MM.1S (cell line): ENCODE data around the gene INPP4A.

ENCODE experiments used
- DNase-seq: peaks from one replicate; pipeline ENCODE4 v3.0.0-alpha.2; 2015
- H2AFZ ChIP-seq: fragments of 300-600 bp; sonication (generic); 2 replicates; pipeline ENCODE4 v1.6.0; 2016; ENCODE audit warnings: antibody characterized with exemption, low read length
- H3F3A ChIP-seq: fragments of 300-600 bp; sonication (generic); 2 replicates; pipeline ENCODE4 v1.6.1; 2016; ENCODE audit warnings: mild to moderate bottlenecking, antibody characterized with exemption, low read length, moderate library complexity, mixed read lengths; ENCODE audit not compliant: insufficient read depth
- H3K27ac ChIP-seq: fragments of 300-600 bp; sonication (generic); 2 replicates; pipeline ENCODE4 v1.5.1; 2016; ENCODE audit warnings: mild to moderate bottlenecking, low read length
- H3K27me3 ChIP-seq: fragments of 300-600 bp; sonication (generic); replicated peaks from 2 replicates; pipeline ENCODE4 v1.6.0; 2016; ENCODE audit warnings: low read length; ENCODE audit not compliant: insufficient read depth
- H3K36me3 ChIP-seq: fragments of 300-600 bp; sonication (generic); replicated peaks from 2 replicates; pipeline ENCODE4 v1.6.1; 2016; ENCODE audit warnings: mild to moderate bottlenecking, low read length, mixed read lengths; ENCODE audit not compliant: insufficient read depth
- H3K4me1 ChIP-seq: fragments of 300-600 bp; sonication (generic); 2 replicates; pipeline ENCODE4 v1.6.1; 2016; ENCODE audit warnings: low read length, mixed read lengths
- H3K4me2 ChIP-seq: fragments of 300-600 bp; sonication (generic); 2 replicates; pipeline ENCODE4 v1.6.0; 2016; ENCODE audit warnings: low read depth, low read length
- H3K4me3 ChIP-seq: fragments of 300-600 bp; sonication (generic); 2 replicates; pipeline ENCODE4 v1.5.1; 2016; ENCODE audit warnings: low read length, mixed read lengths
- H3K79me2 ChIP-seq: fragments of 300-600 bp; sonication (generic); 2 replicates; pipeline ENCODE4 v1.6.1; 2016; ENCODE audit warnings: mixed run types, low read length, mixed read lengths
- H3K9ac ChIP-seq: fragments of 300-600 bp; sonication (generic); 2 replicates; pipeline ENCODE4 v1.6.1; 2016; ENCODE audit warnings: low read length, mixed read lengths
- H3K9me2 ChIP-seq: fragments of 300-600 bp; sonication (generic); replicated peaks from 2 replicates; pipeline ENCODE4 v1.6.1; 2016; ENCODE audit warnings: mild to moderate bottlenecking, low read length, mixed read lengths; ENCODE audit not compliant: insufficient read depth
- H3K9me3 ChIP-seq: fragments of 300-600 bp; sonication (generic); replicated peaks from 2 replicates; pipeline ENCODE4 v1.6.1; 2016; ENCODE audit warnings: mild to moderate bottlenecking, low read length, mixed read lengths; ENCODE audit not compliant: insufficient read depth
- H4K20me1 ChIP-seq: fragments of 300-600 bp; sonication (generic); 2 replicates; pipeline ENCODE4 v1.6.1; 2016; ENCODE audit warnings: mild to moderate bottlenecking, low read length, moderate library complexity, mixed read lengths; ENCODE audit not compliant: insufficient read depth
- CTCF ChIP-seq: fragments of 300-600 bp; sonication (generic); IDR thresholded peaks from 2 replicates; pipeline ENCODE4 v1.5.1; 2016; ENCODE audit warnings: antibody characterized with exemption, low read length, mixed read lengths
- EZH2 ChIP-seq: fragments of 300-600 bp; sonication (generic); optimal IDR thresholded peaks from 2 replicates; pipeline ENCODE3; 2017; ENCODE audit warnings: low read depth, mild to moderate bottlenecking, antibody characterized with exemption, low read length, mixed read lengths
- EZH2phosphoT487 ChIP-seq: fragments of 300-600 bp; sonication (generic); IDR thresholded peaks from 2 replicates; pipeline ENCODE4 v1.6.1; 2018; ENCODE audit warnings: antibody characterized with exemption, low read length

Gene INPP4A

GRCh38 chr2:98586551-98587140 is 142.0 kb downstream of the INPP4A start:
- DNase-seq, result no peak
- no peak overlapping the region for H3K9ac ChIP-seq
- H3K36me3 ChIP-seq, result peaks cover 36% of the 10 kb centered on the region
- H3K4me1 ChIP-seq, result no peaks in the 10 kb centered on the region
- no peak for TF ChIP-seq CTCF
- no peak for TF ChIP-seq EZH2
- TF ChIP-seq EZH2phosphoT487, result no peak
- H3K79me2 ChIP-seq, result 0 out of 2 replicates have a peak, but pooled peaks cover 3% of the 10 kb centered on the region
- 0 out of 2 replicates have a peak, but pooled peaks cover 4% of the 10 kb centered on the region for H3F3A ChIP-seq
- no peaks in the 10 kb centered on the region for H3K9me2 ChIP-seq
- no peaks in the 10 kb centered on the region for H3K9me3 ChIP-seq
- H3K4me2 ChIP-seq, result no peak overlapping the region
- no peaks in the 10 kb centered on the region for H4K20me1 ChIP-seq
- no peak overlapping the region for H3K27ac ChIP-seq
- H3K4me3 ChIP-seq, result no peak overlapping the region
- H3K27me3 ChIP-seq, result no peaks in the 10 kb centered on the region
- no peak overlapping the region for H2AFZ ChIP-seq

- no peaks in the 10 kb centered on the region for H4K20me1 ChIP-seq
- H3K9me2 ChIP-seq, result no peaks in the 10 kb centered on the region
- H3K9me3 ChIP-seq, result no peaks in the 10 kb centered on the region
- H3K4me2 ChIP-seq, result no peak overlapping the region
- 0 out of 2 replicates have a peak, but pooled peaks cover 3% of the 10 kb centered on the region for H3K79me2 ChIP-seq
- 0 out of 2 replicates have a peak, but pooled peaks cover 8% of the 10 kb centered on the region for H3F3A ChIP-seq
- DNase-seq, result no peak
- H3K27me3 ChIP-seq, result no peaks in the 10 kb centered on the region
- H3K27ac ChIP-seq, result no peak overlapping the region
- H2AFZ ChIP-seq, result no peak overlapping the region
- TF ChIP-seq CTCF, result no peak
- no peak for TF ChIP-seq EZH2
- TF ChIP-seq EZH2phosphoT487, result no peak
- no peak overlapping the region for H3K9ac ChIP-seq
- H3K4me3 ChIP-seq, result no peak overlapping the region
- no peaks in the 10 kb centered on the region for H3K4me1 ChIP-seq
- H3K36me3 ChIP-seq, result 0 out of 2 replicates have a peak, but pooled peaks cover 29% of the 10 kb centered on the region
Measured at GRCh38 chr2:98588880-98589431, 144.3 kb downstream of the INPP4A start.

GRCh38 chr2:98589489-98589888 is 144.8 kb downstream of the INPP4A start:
- no peak overlapping the region for H3K4me3 ChIP-seq
- H3K9me3 ChIP-seq, result no peaks in the 10 kb centered on the region
- H3F3A ChIP-seq, result 0 out of 2 replicates have a peak, but pooled peaks cover 8% of the 10 kb centered on the region
- no peak overlapping the region for H2AFZ ChIP-seq
- no peaks in the 10 kb centered on the region for H4K20me1 ChIP-seq
- no peaks in the 10 kb centered on the region for H3K9me2 ChIP-seq
- TF ChIP-seq EZH2phosphoT487, result no peak
- no peak for TF ChIP-seq EZH2
- TF ChIP-seq CTCF, result no peak
- H3K27me3 ChIP-seq, result no peaks in the 10 kb centered on the region
- DNase-seq, result no peak
- 0 out of 2 replicates have a peak, but pooled peaks cover 25% of the 10 kb centered on the region for H3K36me3 ChIP-seq
- no peak overlapping the region for H3K4me2 ChIP-seq
- no peak overlapping the region for H3K27ac ChIP-seq
- H3K9ac ChIP-seq, result no peak overlapping the region
- 0 out of 2 replicates have a peak, but pooled peaks cover 3% of the 10 kb centered on the region for H3K79me2 ChIP-seq
- H3K4me1 ChIP-seq, result no peaks in the 10 kb centered on the region
